MM.1S (cell line): ENCODE data around the gene HLA-DMB.
A peak's percentile ranks its signal among the peaks of the same experiment; 100 is the strongest.

ENCODE experiments used
- DNase-seq: peaks from one replicate; pipeline ENCODE4 v3.0.0-alpha.2; 2015
- H2AFZ ChIP-seq: fragments of 300-600 bp; sonication (generic); 2 replicates; pipeline ENCODE4 v1.6.0; 2016; ENCODE audit warnings: antibody characterized with exemption, low read length
- H3F3A ChIP-seq: fragments of 300-600 bp; sonication (generic); 2 replicates; pipeline ENCODE4 v1.6.1; 2016; ENCODE audit warnings: mild to moderate bottlenecking, antibody characterized with exemption, low read length, moderate library complexity, mixed read lengths; ENCODE audit not compliant: insufficient read depth
- H3K27ac ChIP-seq: fragments of 300-600 bp; sonication (generic); 2 replicates; pipeline ENCODE4 v1.5.1; 2016; ENCODE audit warnings: mild to moderate bottlenecking, low read length
- H3K27me3 ChIP-seq: fragments of 300-600 bp; sonication (generic); replicated peaks from 2 replicates; pipeline ENCODE4 v1.6.0; 2016; ENCODE audit warnings: low read length; ENCODE audit not compliant: insufficient read depth
- H3K36me3 ChIP-seq: fragments of 300-600 bp; sonication (generic); replicated peaks from 2 replicates; pipeline ENCODE4 v1.6.1; 2016; ENCODE audit warnings: mild to moderate bottlenecking, low read length, mixed read lengths; ENCODE audit not compliant: insufficient read depth
- H3K4me1 ChIP-seq: fragments of 300-600 bp; sonication (generic); 2 replicates; pipeline ENCODE4 v1.6.1; 2016; ENCODE audit warnings: low read length, mixed read lengths
- H3K4me2 ChIP-seq: fragments of 300-600 bp; sonication (generic); 2 replicates; pipeline ENCODE4 v1.6.0; 2016; ENCODE audit warnings: low read depth, low read length
- H3K4me3 ChIP-seq: fragments of 300-600 bp; sonication (generic); 2 replicates; pipeline ENCODE4 v1.5.1; 2016; ENCODE audit warnings: low read length, mixed read lengths
- H3K79me2 ChIP-seq: fragments of 300-600 bp; sonication (generic); 2 replicates; pipeline ENCODE4 v1.6.1; 2016; ENCODE audit warnings: mixed run types, low read length, mixed read lengths
- H3K9ac ChIP-seq: fragments of 300-600 bp; sonication (generic); 2 replicates; pipeline ENCODE4 v1.6.1; 2016; ENCODE audit warnings: low read length, mixed read lengths
- H3K9me2 ChIP-seq: fragments of 300-600 bp; sonication (generic); replicated peaks from 2 replicates; pipeline ENCODE4 v1.6.1; 2016; ENCODE audit warnings: mild to moderate bottlenecking, low read length, mixed read lengths; ENCODE audit not compliant: insufficient read depth
- H3K9me3 ChIP-seq: fragments of 300-600 bp; sonication (generic); replicated peaks from 2 replicates; pipeline ENCODE4 v1.6.1; 2016; ENCODE audit warnings: mild to moderate bottlenecking, low read length, mixed read lengths; ENCODE audit not compliant: insufficient read depth
- H4K20me1 ChIP-seq: fragments of 300-600 bp; sonication (generic); 2 replicates; pipeline ENCODE4 v1.6.1; 2016; ENCODE audit warnings: mild to moderate bottlenecking, low read length, moderate library complexity, mixed read lengths; ENCODE audit not compliant: insufficient read depth
- CTCF ChIP-seq: fragments of 300-600 bp; sonication (generic); IDR thresholded peaks from 2 replicates; pipeline ENCODE4 v1.5.1; 2016; ENCODE audit warnings: antibody characterized with exemption, low read length, mixed read lengths
- EZH2 ChIP-seq: fragments of 300-600 bp; sonication (generic); optimal IDR thresholded peaks from 2 replicates; pipeline ENCODE3; 2017; ENCODE audit warnings: low read depth, mild to moderate bottlenecking, antibody characterized with exemption, low read length, mixed read lengths
- EZH2phosphoT487 ChIP-seq: fragments of 300-600 bp; sonication (generic); IDR thresholded peaks from 2 replicates; pipeline ENCODE4 v1.6.1; 2018; ENCODE audit warnings: antibody characterized with exemption, low read length

HLA-DMB gene

GRCh38 chr6:32954267-32954666 is 13.4 kb upstream of the HLA-DMB start:
- Histone ChIP-seq H4K20me1 (no peaks in the 10 kb centered on the region), H3K9me3 (no peaks in the 10 kb centered on the region), H2AFZ (no peak overlapping the region), H3K27ac (no peak overlapping the region), H3K9me2 (no peaks in the 10 kb centered on the region), H3K27me3 (no peaks in the 10 kb centered on the region), H3K4me3 (no peak overlapping the region), H3F3A (no peaks in the 10 kb centered on the region), H3K9ac (no peak overlapping the region), H3K79me2 (no peaks in the 10 kb centered on the region; the same call in 1 of the 2 replicates), H3K4me2 (no peak overlapping the region), H3K36me3 (no peaks in the 10 kb centered on the region), H3K4me1 (peaks cover 29% of the 10 kb centered on the region)
- TF ChIP-seq CTCF (no peak), EZH2 (no peak), EZH2phosphoT487 (no peak)
- DNase-seq: no peak

- TF ChIP-seq EZH2: no peak
- no peak for TF ChIP-seq CTCF
- TF ChIP-seq EZH2phosphoT487: no peak
- Histone ChIP-seq H3K27ac (no peak overlapping the region; the same call in 1 of the 2 replicates), H3K4me3 (no peak overlapping the region), H3K4me2 (no peak overlapping the region), H3K9me3 (no peaks in the 10 kb centered on the region), H3F3A (no peaks in the 10 kb centered on the region), H3K9me2 (no peaks in the 10 kb centered on the region), H3K27me3 (no peaks in the 10 kb centered on the region), H4K20me1 (no peaks in the 10 kb centered on the region), H3K36me3 (no peaks in the 10 kb centered on the region), H3K79me2 (no peaks in the 10 kb centered on the region; the same call in 1 of the 2 replicates), H3K4me1 (peaks cover 29% of the 10 kb centered on the region), H2AFZ (no peak overlapping the region), H3K9ac (no peak overlapping the region)
- DNase-seq: no peak
Measured at GRCh38 chr6:32953775-32954174, 12.9 kb upstream of the HLA-DMB start.

- no peak for TF ChIP-seq EZH2phosphoT487
- TF ChIP-seq CTCF: peak; percentile 66
- no peak for TF ChIP-seq EZH2
- peak within 1 kb of the TSS; percentile 36 for H2AFZ ChIP-seq
- peak within 1 kb of the TSS; percentile 42 for H3K4me3 ChIP-seq
- no peaks in the 10 kb centered on the region for H4K20me1 ChIP-seq
- H3K27ac ChIP-seq: peak within 1 kb of the TSS; percentile 1; the same call in 1 of the 2 replicates
- no peaks in the 10 kb centered on the region for H3K36me3 ChIP-seq
- no peaks in the 10 kb centered on the region for H3F3A ChIP-seq
- peak within 1 kb of the TSS; percentile 49 for H3K4me2 ChIP-seq
- peaks cover 29% of the 10 kb centered on the region for H3K4me1 ChIP-seq
- H3K79me2 ChIP-seq: no peaks in the 10 kb centered on the region; the same call in 1 of the 2 replicates
- no peaks in the 10 kb centered on the region for H3K27me3 ChIP-seq
- no peaks in the 10 kb centered on the region for H3K9me3 ChIP-seq
- peak within 1 kb of the TSS; percentile 15; the same call in 1 of the 2 replicates for H3K9ac ChIP-seq
- H3K9me2 ChIP-seq: no peaks in the 10 kb centered on the region
- DNase-seq: peak; percentile 90
Measured at GRCh38 chr6:32952817-32953739, 12.2 kb upstream of the HLA-DMB start, which contains the start of gene HLA-DMA. TSS of gene HLA-DMA (minus strand) at chr6:32953097. CDS start at chr6:32953036, 61 bp downstream.
